Nephron (organoid): ENCODE measurements around the gene GNS.

Experiments
- H3K27ac Mint-ChIP-seq, 3 experiments: 2 replicates each; pipeline ENCODE4 v1.8.0; 2020; ENCODE audit warnings: mixed read lengths in 3 of 3, mild to moderate bottlenecking in 2 of 3, moderate library complexity in 1 of 3
- H3K27me3 Mint-ChIP-seq: 2 replicates; pipeline ENCODE4 v1.8.0; 2021; ENCODE audit warnings: low read depth, mild to moderate bottlenecking, moderate library complexity, mixed read lengths
- H3K36me3 Mint-ChIP-seq: 2 replicates; pipeline ENCODE4 v1.8.0; 2020; ENCODE audit warnings: low read depth, mixed read lengths
- H3K4me1 Mint-ChIP-seq: 2 replicates; pipeline ENCODE4 v1.8.0; 2020; ENCODE audit warnings: mixed read lengths
- H3K4me3 Mint-ChIP-seq, 3 experiments: 2 replicates each; pipeline ENCODE4 v1.8.0; 2020; ENCODE audit warnings: mild to moderate bottlenecking in 3 of 3, mixed read lengths in 3 of 3, moderate library complexity in 2 of 3
- H3K9me3 Mint-ChIP-seq: 2 replicates; pipeline ENCODE4 v1.8.0; 2020; ENCODE audit warnings: mixed read lengths
- CTCF ChIP-seq, 3 experiments: fragments of 200-600 bp; sonication (generic); IDR thresholded peaks; one replicate each; pipeline ENCODE4 v1.5.0; 2021; ENCODE audit warnings: antibody characterized with exemption in 3 of 3; ENCODE audit not compliant: unreplicated experiment in 3 of 3

The GNS gene

GRCh38 chr12:64688715-64689114, 70.5 kb downstream of the GNS start:
- Mint-ChIP-seq H3K36me3 (peaks cover 22% of the 10 kb centered on the region), H3K9me3 (no peaks in the 10 kb centered on the region), H3K4me1 (peaks cover 48% of the 10 kb centered on the region), H3K4me3 (peak overlapping the region in 1 of 3 experiments; percentile 5), H3K27ac (peak overlapping the region; percentile 31 to 81 (median 44)), H3K27me3 (no peaks in the 10 kb centered on the region)
- TF ChIP-seq CTCF (IDR thresholded peaks at IDR 0.05; ENCODE audit: unreplicated experiment in 3 of 3): no peak

- peaks cover 51% of the 10 kb centered on the region for H3K4me1 Mint-ChIP-seq
- no peak for TF ChIP-seq CTCF (IDR thresholded peaks at IDR 0.05; ENCODE audit: unreplicated experiment in 3 of 3)
- H3K4me3 Mint-ChIP-seq: no peak overlapping the region
- peak overlapping the region; percentile 31 to 81 (median 44) for H3K27ac Mint-ChIP-seq
- H3K9me3 Mint-ChIP-seq: no peaks in the 10 kb centered on the region
- H3K36me3 Mint-ChIP-seq: peaks cover 24% of the 10 kb centered on the region
- H3K27me3 Mint-ChIP-seq: no peaks in the 10 kb centered on the region
Observed at GRCh38 chr12:64688219-64688618, 71.0 kb downstream of the GNS start.

GRCh38 chr12:64687816-64688215, 71.4 kb downstream of the GNS start:
- H3K4me3 Mint-ChIP-seq: no peak overlapping the region
- no peaks in the 10 kb centered on the region for H3K27me3 Mint-ChIP-seq
- H3K4me1 Mint-ChIP-seq: peaks cover 51% of the 10 kb centered on the region
- H3K27ac Mint-ChIP-seq: peak overlapping the region in 2 of 3 experiments; percentile 44 to 81
- no peak for TF ChIP-seq CTCF (IDR thresholded peaks at IDR 0.05; ENCODE audit: unreplicated experiment in 3 of 3)
- no peaks in the 10 kb centered on the region for H3K9me3 Mint-ChIP-seq
- H3K36me3 Mint-ChIP-seq: peaks cover 24% of the 10 kb centered on the region

- Mint-ChIP-seq H3K9me3 (no peaks in the 10 kb centered on the region), H3K27ac (no peak overlapping the region), H3K27me3 (no peaks in the 10 kb centered on the region), H3K4me3 (no peak overlapping the region), H3K4me1 (peaks cover 47% of the 10 kb centered on the region), H3K36me3 (peaks cover 20% of the 10 kb centered on the region)
- TF ChIP-seq CTCF (IDR thresholded peaks at IDR 0.05; ENCODE audit: unreplicated experiment in 3 of 3): no peak
Observed at GRCh38 chr12:64685605-64686004, 73.6 kb downstream of the GNS start.

GRCh38 chr12:64685050-64685449, 74.2 kb downstream of the GNS start:
- no peak overlapping the region for H3K27ac Mint-ChIP-seq
- peaks cover 20% of the 10 kb centered on the region for H3K36me3 Mint-ChIP-seq
- H3K4me3 Mint-ChIP-seq: no peak overlapping the region
- TF ChIP-seq CTCF (IDR thresholded peaks at IDR 0.05; ENCODE audit: unreplicated experiment in 3 of 3): no peak
- no peaks in the 10 kb centered on the region for H3K9me3 Mint-ChIP-seq
- H3K4me1 Mint-ChIP-seq: peaks cover 49% of the 10 kb centered on the region
- no peaks in the 10 kb centered on the region for H3K27me3 Mint-ChIP-seq

GRCh38 chr12:64683816-64684543, 75.2 kb downstream of the GNS start:
- Mint-ChIP-seq H3K9me3 (no peaks in the 10 kb centered on the region), H3K4me3 (no peak overlapping the region), H3K27ac (peak overlapping the region; percentile 26 to 47 (median 40)), H3K4me1 (peaks cover 53% of the 10 kb centered on the region), H3K27me3 (peaks cover 3% of the 10 kb centered on the region), H3K36me3 (peaks cover 20% of the 10 kb centered on the region)
- TF ChIP-seq CTCF (IDR thresholded peaks at IDR 0.05; ENCODE audit: unreplicated experiment in 3 of 3): no peak
